ENCODE results near the gene PITX3. TPM values are rescaled to one million over a fixed set of nuclear protein-coding genes. Genes with fewer than 3 reads are reported as not detected.

The PITX3 gene
- polyA plus RNA-seq, 1 of the 3 experiments (the other 2 are of a cell fraction), result not detected

DNA sequence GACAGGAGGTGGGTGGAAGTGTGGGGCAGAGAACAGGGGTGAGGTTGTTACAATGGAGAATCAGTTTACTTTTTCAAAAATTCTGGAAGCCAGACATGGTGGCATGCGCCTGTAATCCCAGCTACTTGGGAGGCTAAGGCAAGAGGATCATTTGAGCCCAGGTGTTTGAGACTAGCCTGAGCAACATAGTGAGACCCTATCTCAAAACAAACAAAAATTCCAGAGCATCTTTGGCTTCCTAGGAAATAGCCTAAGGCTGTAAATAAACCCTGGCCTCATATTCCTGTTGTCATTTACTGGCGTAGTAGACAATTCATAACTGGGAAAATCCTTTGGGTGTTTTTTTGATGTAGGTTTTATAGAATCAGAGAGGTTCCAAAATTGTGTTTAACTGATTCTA, 48.0 kb upstream of the PITX3 start:
- Histone ChIP-seq H3K9me3 (no peaks in the 10 kb centered on the region), H3K9ac (no peak overlapping the region), H3K4me2 (no peak overlapping the region), H2AFZ (ENCODE audit: low read depth) (no peak overlapping the region), H3K79me2 (ENCODE audit: insufficient read depth) (peaks cover 67% of the 10 kb centered on the region), H3K9me2 (no peaks in the 10 kb centered on the region), H3K36me3 (replicated peaks in 1 of 2; ENCODE audit: control insufficient read depth in 1 of 2, insufficient read depth in 2 of 2, low read length in 1 of 2) (peaks cover 2 to 7% of the 10 kb centered on the region in 2 experiments), H3K27ac (ENCODE audit: low read depth in 2 of 2, low read length in 1 of 2) (no peak overlapping the region), H3K4me1 (ENCODE audit: control insufficient read depth in 1 of 2, insufficient read depth in 2 of 2, low read depth in 1 of 2, low read length in 1 of 2) (no peaks in the 10 kb centered on the region), H3F3A (replicated peaks; ENCODE audit: insufficient read depth) (no peaks in the 10 kb centered on the region), H4K20me1 (ENCODE audit: insufficient read depth) (peaks cover 17% of the 10 kb centered on the region), H3K4me3 (ENCODE audit: low read depth in 2 of 2, low read length in 1 of 2) (no peak overlapping the region), H3K27me3 (ENCODE audit: insufficient read depth) (no peaks in the 10 kb centered on the region)
- WGBS (ENCODE audit: low lambda C conversion rate), result 100% methylated on average over 2 of the region's 2 CpGs
- POLR2A ChIA-PET, result no interaction called here
- TF ChIP-seq MXI1 (IDR thresholded peaks at IDR 0.05; ENCODE audit: low read depth, low read length) (no peak), YY1 (IDR thresholded peaks at IDR 0.05; ENCODE audit: low read depth) (no peak), SIN3A (IDR thresholded peaks at IDR 0.05; ENCODE audit: borderline replicate concordance, low read depth, low read length) (no peak), JUND (IDR thresholded peaks at IDR 0.05) (no peak), NFIC (IDR thresholded peaks at IDR 0.05; ENCODE audit: borderline replicate concordance) (no peak), RFX5 (IDR thresholded peaks at IDR 0.05; ENCODE audit: low read length) (no peak), FOXM1 (IDR thresholded peaks at IDR 0.05; ENCODE audit: low read depth) (no peak), NRF1 (IDR thresholded peaks at IDR 0.05; ENCODE audit: low read depth, low read length) (no peak), FOXJ3 (CRISPR knock-in tag; IDR thresholded peaks at IDR 0.05) (no peak), ELF1 (IDR thresholded peaks at IDR 0.05) (no peak), GATA2 (CRISPR knock-in tag; IDR thresholded peaks at IDR 0.05) (no peak), SMC3 (IDR thresholded peaks at IDR 0.05; ENCODE audit: low read depth, low read length) (no peak), MEF2A (IDR thresholded peaks at IDR 0.05; ENCODE audit: borderline replicate concordance, low read depth) (no peak), CHD2 (IDR thresholded peaks at IDR 0.05; ENCODE audit: low read length, partially characterized antibody) (no peak), FOSL2 (IDR thresholded peaks at IDR 0.05; ENCODE audit: borderline replicate concordance, low read depth) (no peak)
- TF ChIP-seq, protein P1, sequence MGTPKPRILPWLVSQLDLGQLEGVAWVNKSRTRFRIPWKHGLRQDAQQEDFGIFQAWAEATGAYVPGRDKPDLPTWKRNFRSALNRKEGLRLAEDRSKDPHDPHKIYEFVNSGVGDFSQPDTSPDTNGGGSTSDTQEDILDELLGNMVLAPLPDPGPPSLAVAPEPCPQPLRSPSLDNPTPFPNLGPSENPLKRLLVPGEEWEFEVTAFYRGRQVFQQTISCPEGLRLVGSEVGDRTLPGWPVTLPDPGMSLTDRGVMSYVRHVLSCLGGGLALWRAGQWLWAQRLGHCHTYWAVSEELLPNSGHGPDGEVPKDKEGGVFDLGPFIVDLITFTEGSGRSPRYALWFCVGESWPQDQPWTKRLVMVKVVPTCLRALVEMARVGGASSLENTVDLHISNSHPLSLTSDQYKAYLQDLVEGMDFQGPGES (IDR thresholded peaks at IDR 0.05; ENCODE audit: low read depth, low read length), result no peak
- TF ChIP-seq, protein P2, sequence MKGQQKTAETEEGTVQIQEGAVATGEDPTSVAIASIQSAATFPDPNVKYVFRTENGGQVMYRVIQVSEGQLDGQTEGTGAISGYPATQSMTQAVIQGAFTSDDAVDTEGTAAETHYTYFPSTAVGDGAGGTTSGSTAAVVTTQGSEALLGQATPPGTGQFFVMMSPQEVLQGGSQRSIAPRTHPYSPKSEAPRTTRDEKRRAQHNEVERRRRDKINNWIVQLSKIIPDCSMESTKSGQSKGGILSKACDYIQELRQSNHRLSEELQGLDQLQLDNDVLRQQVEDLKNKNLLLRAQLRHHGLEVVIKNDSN (IDR thresholded peaks at IDR 0.05; ENCODE audit: borderline replicate concordance, low read depth), result no peak
- TF ChIP-seq, protein P3, sequence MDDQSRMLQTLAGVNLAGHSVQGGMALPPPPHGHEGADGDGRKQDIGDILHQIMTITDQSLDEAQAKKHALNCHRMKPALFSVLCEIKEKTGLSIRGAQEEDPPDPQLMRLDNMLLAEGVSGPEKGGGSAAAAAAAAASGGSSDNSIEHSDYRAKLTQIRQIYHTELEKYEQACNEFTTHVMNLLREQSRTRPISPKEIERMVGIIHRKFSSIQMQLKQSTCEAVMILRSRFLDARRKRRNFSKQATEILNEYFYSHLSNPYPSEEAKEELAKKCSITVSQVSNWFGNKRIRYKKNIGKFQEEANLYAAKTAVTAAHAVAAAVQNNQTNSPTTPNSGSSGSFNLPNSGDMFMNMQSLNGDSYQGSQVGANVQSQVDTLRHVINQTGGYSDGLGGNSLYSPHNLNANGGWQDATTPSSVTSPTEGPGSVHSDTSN (IDR thresholded peaks at IDR 0.05), result no peak
- TF ChIP-seq, protein P4, sequence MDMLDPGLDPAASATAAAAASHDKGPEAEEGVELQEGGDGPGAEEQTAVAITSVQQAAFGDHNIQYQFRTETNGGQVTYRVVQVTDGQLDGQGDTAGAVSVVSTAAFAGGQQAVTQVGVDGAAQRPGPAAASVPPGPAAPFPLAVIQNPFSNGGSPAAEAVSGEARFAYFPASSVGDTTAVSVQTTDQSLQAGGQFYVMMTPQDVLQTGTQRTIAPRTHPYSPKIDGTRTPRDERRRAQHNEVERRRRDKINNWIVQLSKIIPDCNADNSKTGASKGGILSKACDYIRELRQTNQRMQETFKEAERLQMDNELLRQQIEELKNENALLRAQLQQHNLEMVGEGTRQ (IDR thresholded peaks at IDR 0.05; ENCODE audit: borderline replicate concordance, low read depth, low read length), result no peak
- TF ChIP-seq, protein P5, sequence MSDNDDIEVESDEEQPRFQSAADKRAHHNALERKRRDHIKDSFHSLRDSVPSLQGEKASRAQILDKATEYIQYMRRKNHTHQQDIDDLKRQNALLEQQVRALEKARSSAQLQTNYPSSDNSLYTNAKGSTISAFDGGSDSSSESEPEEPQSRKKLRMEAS (IDR thresholded peaks at IDR 0.05; ENCODE audit: low read depth), result no peak
- DNase-seq, result no peak
- CTCF ChIA-PET, result no interaction called here

Measured in SK-N-SH (cell line).